ENCODE measurements around the gene PTPN3.

PTPN3 gene

DNA sequence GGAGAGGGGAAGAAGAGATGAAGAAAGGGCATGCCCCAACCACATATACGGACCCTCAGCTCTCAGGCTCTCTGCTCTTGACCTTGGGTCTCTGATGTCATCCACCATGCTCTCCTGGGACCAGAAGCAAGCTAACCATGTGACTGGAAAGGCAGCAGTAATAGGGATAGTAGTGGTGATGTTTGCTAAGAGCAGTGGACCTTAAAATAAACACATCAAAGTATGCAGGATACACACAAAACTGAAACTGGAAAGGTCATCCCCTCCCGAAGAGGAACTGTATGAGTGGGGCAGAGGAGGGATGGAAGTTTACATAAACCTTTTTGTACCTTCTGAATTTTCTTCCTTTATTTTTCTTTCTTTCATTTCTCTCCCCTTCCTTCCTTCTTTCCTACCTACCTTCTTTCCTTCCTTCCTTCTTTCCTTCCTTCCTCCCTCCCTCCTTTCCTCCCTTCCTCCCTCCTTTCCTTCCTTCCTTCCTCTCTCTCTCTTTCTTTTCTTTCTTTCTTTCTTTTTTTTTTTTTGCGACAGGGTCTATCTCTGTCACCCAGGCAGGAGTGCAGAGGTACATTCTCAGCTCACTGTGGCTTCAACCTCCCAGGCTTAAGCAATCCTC, 8.1 kb upstream of the PTPN3 start:
- Histone ChIP-seq H3K4me1 (ENCODE audit: control insufficient read depth, insufficient read depth, low read depth, low read length) (peaks cover 8% of the 10 kb centered on the region), H2BK15ac (ENCODE audit: low read depth, poor library complexity, severe bottlenecking) (no peak overlapping the region), H3K36me3 (ENCODE audit: control insufficient read depth in 1 of 2, insufficient read depth in 2 of 2, low read depth in 1 of 2, low read length in 2 of 2) (no peaks in the 10 kb centered on the region), H4K91ac (ENCODE audit: low read length) (no peak overlapping the region), H3K9ac (ENCODE audit: low read length) (no peak overlapping the region), H4K8ac (ENCODE audit: low read length) (no peak overlapping the region), H3K79me1 (replicated peaks; ENCODE audit: low read length, poor library complexity, severe bottlenecking) (no peaks in the 10 kb centered on the region), H3K27ac (ENCODE audit: low read length, poor library complexity, severe bottlenecking) (no peak overlapping the region), H2AK5ac (ENCODE audit: low read length, severe bottlenecking) (no peak overlapping the region), H3K4me2 (ENCODE audit: low read length, poor library complexity, severe bottlenecking) (no peak overlapping the region), H2BK12ac (ENCODE audit: low read length in 2 of 2) (no peak overlapping the region), H3K4me3 (ENCODE audit: insufficient read depth in 1 of 2, low read depth in 1 of 2, low read length in 2 of 2) (no peak overlapping the region), H2AFZ (ENCODE audit: low read depth, low read length) (no peak overlapping the region), H3K23ac (ENCODE audit: low read length in 2 of 2) (no peak overlapping the region), H3K14ac (ENCODE audit: low read length in 2 of 2) (no peak overlapping the region), H2BK5ac (ENCODE audit: low read depth, low read length, poor library complexity, severe bottlenecking) (no peak overlapping the region), H3K18ac (ENCODE audit: low read depth in 1 of 2, low read length in 2 of 2) (no peak overlapping the region), H2BK120ac (ENCODE audit: low read depth, low read length) (no peak overlapping the region), H3K4ac (ENCODE audit: low read depth in 1 of 2, low read length in 2 of 2) (no peak overlapping the region), H3K9me3 (ENCODE audit: control insufficient read depth, low read length) (no peaks in the 10 kb centered on the region), H3K27me3 (ENCODE audit: control insufficient read depth in 1 of 2, insufficient read depth in 1 of 2, low read length in 2 of 2) (peaks cover 14 to 44% of the 10 kb centered on the region in 2 experiments)
- WGBS = 100% methylated on average over 1 of the region's 3 CpGs
- peak; percentile 81 for DNase-seq

DNA sequence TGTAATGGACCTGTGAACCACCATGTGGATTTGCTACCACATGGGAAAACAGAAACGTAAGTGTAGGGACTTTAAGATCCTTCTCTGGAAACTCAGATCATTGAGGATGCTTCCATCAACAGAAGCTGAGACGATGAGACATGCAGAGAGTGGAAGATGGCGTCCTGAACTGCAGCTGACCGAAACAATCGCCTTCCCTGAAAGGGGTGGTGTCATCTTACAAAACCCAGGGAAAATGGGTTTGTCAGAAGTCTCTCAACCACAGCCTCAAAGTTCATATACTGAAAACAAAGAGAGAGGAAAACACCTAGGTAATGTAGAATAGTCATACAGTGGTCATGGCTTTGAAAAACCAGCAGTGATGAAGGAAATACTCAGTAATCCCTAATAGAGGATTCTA, 6.6 kb upstream of the PTPN3 start:
- no peak overlapping the region for H2BK15ac ChIP-seq (ENCODE audit: low read depth, poor library complexity, severe bottlenecking)
- no peaks in the 10 kb centered on the region for H3K9me3 ChIP-seq (ENCODE audit: control insufficient read depth, low read length)
- H3K36me3 ChIP-seq (ENCODE audit: control insufficient read depth in 1 of 2, insufficient read depth in 2 of 2, low read depth in 1 of 2, low read length in 2 of 2) = no peaks in the 10 kb centered on the region
- H3K4ac ChIP-seq (ENCODE audit: low read depth in 1 of 2, low read length in 2 of 2) = no peak overlapping the region
- H3K23ac ChIP-seq (ENCODE audit: low read length in 2 of 2) = no peak overlapping the region
- no peak overlapping the region for H3K27ac ChIP-seq (ENCODE audit: low read length, poor library complexity, severe bottlenecking)
- no peak overlapping the region for H2AFZ ChIP-seq (ENCODE audit: low read depth, low read length)
- no peak overlapping the region for H3K9ac ChIP-seq (ENCODE audit: low read length)
- WGBS = 60% methylated on average over 4 of the region's 5 CpGs
- H3K79me1 ChIP-seq (replicated peaks; ENCODE audit: low read length, poor library complexity, severe bottlenecking) = no peaks in the 10 kb centered on the region
- no peak overlapping the region for H3K14ac ChIP-seq (ENCODE audit: low read length in 2 of 2)
- H2BK12ac ChIP-seq (ENCODE audit: low read length in 2 of 2) = peak overlapping the region in 1 of 2 experiments; percentile 10
- H3K27me3 ChIP-seq (ENCODE audit: control insufficient read depth in 1 of 2, insufficient read depth in 1 of 2, low read length in 2 of 2) = peaks cover 12 to 59% of the 10 kb centered on the region in 2 experiments
- H3K4me1 ChIP-seq (ENCODE audit: control insufficient read depth, insufficient read depth, low read depth, low read length) = peaks cover 11% of the 10 kb centered on the region
- H2BK120ac ChIP-seq (ENCODE audit: low read depth, low read length) = no peak overlapping the region
- DNase-seq = no peak
- no peak overlapping the region for H4K8ac ChIP-seq (ENCODE audit: low read length)
- no peak overlapping the region for H4K91ac ChIP-seq (ENCODE audit: low read length)
- H2AK5ac ChIP-seq (ENCODE audit: low read length, severe bottlenecking) = no peak overlapping the region
- no peak overlapping the region for H3K18ac ChIP-seq (ENCODE audit: low read depth in 1 of 2, low read length in 2 of 2)
- no peak overlapping the region for H2BK5ac ChIP-seq (ENCODE audit: low read depth, low read length, poor library complexity, severe bottlenecking)
- no peak overlapping the region for H3K4me2 ChIP-seq (ENCODE audit: low read length, poor library complexity, severe bottlenecking)
- H3K4me3 ChIP-seq (ENCODE audit: insufficient read depth in 1 of 2, low read depth in 1 of 2, low read length in 2 of 2) = no peak overlapping the region

- no peaks in the 10 kb centered on the region for H3K9me3 ChIP-seq (ENCODE audit: control insufficient read depth, low read length)
- H3K27me3 ChIP-seq (ENCODE audit: control insufficient read depth in 1 of 2, insufficient read depth in 1 of 2, low read length in 2 of 2) = peaks cover 12 to 90% of the 10 kb centered on the region in 2 experiments
- H3K4me1 ChIP-seq (ENCODE audit: control insufficient read depth, insufficient read depth, low read depth, low read length) = peaks cover 18% of the 10 kb centered on the region
- no peak overlapping the region for H2AK5ac ChIP-seq (ENCODE audit: low read length, severe bottlenecking)
- no peak overlapping the region for H2BK15ac ChIP-seq (ENCODE audit: low read depth, poor library complexity, severe bottlenecking)
- H3K27ac ChIP-seq (ENCODE audit: low read length, poor library complexity, severe bottlenecking) = no peak overlapping the region
- H3K18ac ChIP-seq (ENCODE audit: low read depth in 1 of 2, low read length in 2 of 2) = no peak overlapping the region
- no peak overlapping the region for H3K23ac ChIP-seq (ENCODE audit: low read length in 2 of 2)
- no peak overlapping the region for H3K4me2 ChIP-seq (ENCODE audit: low read length, poor library complexity, severe bottlenecking)
- H2BK120ac ChIP-seq (ENCODE audit: low read depth, low read length) = no peak overlapping the region
- no peak overlapping the region for H4K8ac ChIP-seq (ENCODE audit: low read length)
- no peak overlapping the region for H2BK5ac ChIP-seq (ENCODE audit: low read depth, low read length, poor library complexity, severe bottlenecking)
- peaks cover 7% of the 10 kb centered on the region for H3K79me1 ChIP-seq (replicated peaks; ENCODE audit: low read length, poor library complexity, severe bottlenecking)
- H3K14ac ChIP-seq (ENCODE audit: low read length in 2 of 2) = no peak overlapping the region
- WGBS = 61% methylated on average over 4 of the region's 5 CpGs
- no peak overlapping the region for H2BK12ac ChIP-seq (ENCODE audit: low read length in 2 of 2)
- H3K36me3 ChIP-seq (ENCODE audit: control insufficient read depth in 1 of 2, insufficient read depth in 2 of 2, low read depth in 1 of 2, low read length in 2 of 2) = no peaks in the 10 kb centered on the region
- H3K9ac ChIP-seq (ENCODE audit: low read length) = no peak overlapping the region
- H2AFZ ChIP-seq (ENCODE audit: low read depth, low read length) = no peak overlapping the region
- no peak overlapping the region for H3K4ac ChIP-seq (ENCODE audit: low read depth in 1 of 2, low read length in 2 of 2)
- peak overlapping the region in 1 of 2 experiments; percentile 72 for H3K4me3 ChIP-seq (ENCODE audit: insufficient read depth in 1 of 2, low read depth in 1 of 2, low read length in 2 of 2)
- no peak overlapping the region for H4K91ac ChIP-seq (ENCODE audit: low read length)
- DNase-seq = no peak
Observed at GRCh38 chr9:109500421-109500974, 2.4 kb upstream of the PTPN3 start.

GRCh38 chr9:109499631-109500410, 1.7 kb upstream of the PTPN3 start:
- no peak overlapping the region for H4K91ac ChIP-seq (ENCODE audit: low read length)
- peaks cover 14% of the 10 kb centered on the region for H3K79me1 ChIP-seq (replicated peaks; ENCODE audit: low read length, poor library complexity, severe bottlenecking)
- no peak overlapping the region for H2BK15ac ChIP-seq (ENCODE audit: low read depth, poor library complexity, severe bottlenecking)
- peak overlapping the region; percentile 70 for H3K4me2 ChIP-seq (ENCODE audit: low read length, poor library complexity, severe bottlenecking)
- H3K27me3 ChIP-seq (ENCODE audit: control insufficient read depth in 1 of 2, insufficient read depth in 1 of 2, low read length in 2 of 2) = peaks cover 12 to 93% of the 10 kb centered on the region in 2 experiments
- H2BK120ac ChIP-seq (ENCODE audit: low read depth, low read length) = no peak overlapping the region
- no peak overlapping the region for H3K23ac ChIP-seq (ENCODE audit: low read length in 2 of 2)
- H3K14ac ChIP-seq (ENCODE audit: low read length in 2 of 2) = no peak overlapping the region
- no peak overlapping the region for H2BK5ac ChIP-seq (ENCODE audit: low read depth, low read length, poor library complexity, severe bottlenecking)
- H3K18ac ChIP-seq (ENCODE audit: low read depth in 1 of 2, low read length in 2 of 2) = peak overlapping the region in 1 of 2 experiments; percentile 26
- H3K9ac ChIP-seq (ENCODE audit: low read length) = no peak overlapping the region
- no peaks in the 10 kb centered on the region for H3K9me3 ChIP-seq (ENCODE audit: control insufficient read depth, low read length)
- H3K36me3 ChIP-seq (ENCODE audit: control insufficient read depth in 1 of 2, insufficient read depth in 2 of 2, low read depth in 1 of 2, low read length in 2 of 2) = peaks cover 0 to 3% of the 10 kb centered on the region in 2 experiments
- peak overlapping the region; percentile 55 to 72 for H3K4me3 ChIP-seq (ENCODE audit: insufficient read depth in 1 of 2, low read depth in 1 of 2, low read length in 2 of 2)
- no peak overlapping the region for H3K4ac ChIP-seq (ENCODE audit: low read depth in 1 of 2, low read length in 2 of 2)
- no peak overlapping the region for H3K27ac ChIP-seq (ENCODE audit: low read length, poor library complexity, severe bottlenecking)
- peak overlapping the region; percentile 46 for H2AFZ ChIP-seq (ENCODE audit: low read depth, low read length)
- H2BK12ac ChIP-seq (ENCODE audit: low read length in 2 of 2) = no peak overlapping the region
- H4K8ac ChIP-seq (ENCODE audit: low read length) = peak overlapping the region; percentile 30
- 5% methylated on average over 45 of the region's 56 CpGs for WGBS
- peaks cover 25% of the 10 kb centered on the region for H3K4me1 ChIP-seq (ENCODE audit: control insufficient read depth, insufficient read depth, low read depth, low read length)
- DNase-seq = peak; percentile 43
- H2AK5ac ChIP-seq (ENCODE audit: low read length, severe bottlenecking) = no peak overlapping the region
